GM12878 (cell line): ENCODE data around the gene ZACN. TPM values are rescaled to one million over a fixed set of nuclear protein-coding genes. Genes with fewer than 3 reads are reported as not detected.

ENCODE experiments used
- ATAC-seq: fragments of 200-7000 bp; cut with Tn5 transposase; 3 replicates; pipeline ENCODE4 v1.9.1; 2020; ENCODE audit warnings: mild to moderate bottlenecking, moderate library complexity
- BruUV-seq: library from RNA; stranded (reverse); fragments of 400-500 nt; replicated peaks from 2 replicates; lab custom pipeline; 2021; lab: Mats Ljungman, UMichigan
- CTCF ChIA-PET: fragments of 300-600 bp; sonication (Branson Sonifier 250); formaldehyde crosslinking; extraction: SDS; loops from one replicate; lab custom pipeline; 2021; ENCODE audit warnings: inconsistent platforms; lab: Yijun Ruan, JAX
- POLR2A ChIA-PET: fragments of 350-600 bp; formaldehyde crosslinking; extraction: SDS; loops from one replicate; lab custom pipeline; 2021; ENCODE audit warnings: inconsistent platforms; lab: Charles Lee
- RAD21 ChIA-PET: fragments of 300-600 bp; sonication (Branson Sonifier 250); formaldehyde crosslinking; loops from one replicate; lab custom pipeline; 2023; ENCODE audit warnings: antibody characterized with exemption; ENCODE audit not compliant: unreplicated experiment; lab: Charles Lee
- SMC1A ChIA-PET: fragments of 300-600 bp; sonication (Branson Sonifier 250); formaldehyde crosslinking; loops from one replicate; lab custom pipeline; 2023; ENCODE audit not compliant: unreplicated experiment, uncharacterized antibody; lab: Charles Lee
- DNase-seq: peaks from one replicate; pipeline ENCODE4 v3.0.0-alpha.2; 2011; ENCODE audit warnings: low read depth, low spot score
- FAIRE-seq: peaks from 3 replicates; lab custom pipeline; 2011; peaks lifted over from hg19 to GRCh38; lab: Jason Lieb, UNC
- H2AFZ ChIP-seq: 2 replicates; pipeline ENCODE4 v1.6.0; 2011; ENCODE audit warnings: low read depth, low read length, control low read depth; ENCODE audit not compliant: control insufficient read depth
- H3K27ac ChIP-seq: 2 replicates; pipeline ENCODE4 v1.5.1; 2011; ENCODE audit warnings: control low read depth; ENCODE audit not compliant: control insufficient read depth, insufficient read depth
- H3K27me3 ChIP-seq, 2 experiments: replicated peaks in 1 of 2; 2 replicates each; pipeline versions ENCODE4 v1.6.0 to v1.6.1; 2011; ENCODE audit warnings: low read length in 1 of 2; ENCODE audit not compliant: control insufficient read depth in 2 of 2, insufficient read depth in 2 of 2
- H3K36me3 ChIP-seq, 2 experiments: 2 replicates each; pipeline ENCODE4 v1.5.1; 2011; ENCODE audit warnings: low read length in 1 of 2; ENCODE audit not compliant: control insufficient read depth in 2 of 2, insufficient read depth in 2 of 2
- H3K4me1 ChIP-seq: 2 replicates; pipeline ENCODE4 v1.6.1; 2011; ENCODE audit warnings: mild to moderate bottlenecking, low read length, moderate library complexity, mixed read lengths; ENCODE audit not compliant: control insufficient read depth, insufficient read depth
- H3K4me2 ChIP-seq: 2 replicates; pipeline ENCODE4 v1.6.0; 2011; ENCODE audit warnings: control low read depth; ENCODE audit not compliant: control insufficient read depth, insufficient read depth
- H3K4me3 ChIP-seq: fragments of 200-600 bp; sonication (generic); 2 replicates; pipeline ENCODE4 v1.5.1; 2016
- H3K79me2 ChIP-seq: 2 replicates; pipeline ENCODE4 v1.6.0; 2011; ENCODE audit warnings: low read length; ENCODE audit not compliant: control insufficient read depth, insufficient read depth
- H3K9ac ChIP-seq: 2 replicates; pipeline ENCODE4 v1.8.0; 2011; ENCODE audit warnings: low read length, control low read depth, mixed read lengths; ENCODE audit not compliant: control insufficient read depth, insufficient read depth
- H3K9me3 ChIP-seq: replicated peaks from 3 replicates; pipeline ENCODE4 v1.5.1; 2011; ENCODE audit warnings: mild to moderate bottlenecking, low read length; ENCODE audit not compliant: control insufficient read depth, insufficient read depth
- H4K20me1 ChIP-seq: 2 replicates; pipeline ENCODE4 v1.6.0; 2011; ENCODE audit not compliant: control insufficient read depth, insufficient read depth
- E2F8 ChIP-seq: fragments of 450-650 bp; IDR thresholded peaks from 2 replicates; pipeline ENCODE4 v1.6.1; 2018; ENCODE audit warnings: mild to moderate bottlenecking, low read depth, moderate library complexity; ENCODE audit not compliant: partially characterized antibody
- HSF1 ChIP-seq: fragments of 150-350 bp; IDR thresholded peaks from 2 replicates; pipeline ENCODE4 v1.6.1; 2014; ENCODE audit warnings: mild to moderate bottlenecking, low read depth, low read length
- NFXL1 ChIP-seq: fragments of 450-650 bp; IDR thresholded peaks from 2 replicates; pipeline ENCODE4 v1.6.1; 2017; ENCODE audit warnings: antibody characterized with exemption, mild to moderate bottlenecking, borderline replicate concordance
- SREBF1 ChIP-seq: IDR thresholded peaks from 2 replicates; pipeline ENCODE4 v1.6.1; 2012; ENCODE audit warnings: mild to moderate bottlenecking, low read length
- TCF7 ChIP-seq: IDR thresholded peaks from 2 replicates; pipeline ENCODE4 v1.6.1; 2014; ENCODE audit warnings: antibody characterized with exemption, borderline replicate concordance
- ZNF24 ChIP-seq: fragments of 450-650 bp; IDR thresholded peaks from 2 replicates; pipeline ENCODE4 v1.6.1; 2017; ENCODE audit warnings: antibody characterized with exemption, mild to moderate bottlenecking
- WGBS: methylation state at CpG from one replicate; pipeline ENCODE4 v1.1.6; 2016; ENCODE audit warnings: low lambda C conversion rate; ENCODE audit not compliant: insufficient replicate concordance, insufficient coverage; ENCODE audit errors: missing lambda C conversion rate; 5-methylcytosine and 5-hydroxymethylcytosine counted together
- in situ Hi-C: fragments of 300-500 bp; cut with MboI; formaldehyde crosslinking; loops from 9 replicates; pipeline ENCODE4 v1.14.3; 2018; ENCODE audit warnings: mixed read lengths
- intact Hi-C: fragments of 100-400 bp; cut with micrococcal nuclease; formaldehyde crosslinking; loops from one replicate; pipeline ENCODE4 v1.14.2; 2022; ENCODE audit not compliant: unreplicated experiment
- polyA plus RNA-seq, 11 experiments: library from polyadenylated mRNA; depleted of rRNA in 4 of 11; unstranded in 6 of 11; stranded (reverse) in 5 of 11; fragments of >200 nt; fragmentation: Nextera tagmentation in 4 of 11; fragmentation: Illumina TruSeq in 1 of 11; extraction: Ambion mirVana in 4 of 11; extraction: Trizol in 1 of 11; gene quantifications; 1 replicate in 1 of 11; 2 replicates in 10 of 11; pipeline versions ENCODE4 v1.2.1 to v1.2.3, GENCODE V29; 2011 to 2016; ENCODE audit warnings: inconsistent platforms in 2 of 11, missing spikeins in 2 of 11, low read depth in 1 of 11
- total RNA-seq, 4 experiments: library from RNA; depleted of rRNA in 3 of 4; stranded (reverse); fragments of >200 nt in 3 of 4; fragmentation: Illumina TruSeq in 1 of 4; extraction: Trizol in 1 of 4; gene quantifications; 2 replicates each; pipeline versions ENCODE4 v1.2.1 to v1.2.3, GENCODE V29; 2013 to 2021

The ZACN gene
- total and polyA plus RNA-seq, 10 of the 15 experiments (the other 5 are each of a cell fraction or from before 2014, with no cell fraction given) = 0.06 to 11.3 (median 0.47) TPM; not detected in 2

GRCh38 chr17:76115138-76115754 lies 36.3 kb downstream of the ZACN start:
- no peak for FAIRE-seq
- CTCF ChIA-PET = interaction anchor here (1.1 to 18.3 kb wide), 5 partner anchors 64 to 283 kb away, joined by 3 to 316 read pairs (median 4); no protein-coding TSS in a partner anchor
- no peaks in the 10 kb centered on the region for H3K9me3 ChIP-seq
- no peaks in the 10 kb centered on the region for H3K79me2 ChIP-seq
- WGBS = 66% methylated on average over 7 of the region's 7 CpGs
- no peak overlapping the region for H3K4me2 ChIP-seq
- no peaks in the 10 kb centered on the region for H4K20me1 ChIP-seq
- RAD21 ChIA-PET = interaction anchor here (1.0 to 9.9 kb wide), 3 partner anchors 165 to 283 kb away, joined by 3 to 149 read pairs (median 4); no protein-coding TSS in a partner anchor
- no peaks in the 10 kb centered on the region for H3K36me3 ChIP-seq
- H3K9ac ChIP-seq = no peak overlapping the region
- H3K4me3 ChIP-seq = no peak overlapping the region
- SMC1A ChIA-PET = interaction anchor here (1.0 to 2.0 kb wide), 2 partner anchors 68 to 165 kb away, joined by 3 to 13 read pairs; no protein-coding TSS in a partner anchor
- H3K27ac ChIP-seq = no peak overlapping the region
- no peak for ATAC-seq
- TF ChIP-seq SREBF1 (no peak), NFXL1 (no peak), TCF7 (no peak), HSF1 (no peak), ZNF24 (no peak), E2F8 (no peak)
- no peaks in the 10 kb centered on the region for H3K27me3 ChIP-seq
- H3K4me1 ChIP-seq = no peaks in the 10 kb centered on the region
- no TSS peak for BruUV-seq
- DNase-seq = no peak
- POLR2A ChIA-PET = no interaction called here
- intact Hi-C loops (no loop called here), in situ Hi-C loops (no loop called here)
- H2AFZ ChIP-seq = no peak overlapping the region
